Brain microvascular endothelial cell (primary cell): ENCODE measurements around the gene PFDN6.

Experiments
- DNase-seq: peaks from one replicate; pipeline ENCODE4 v3.0.0-alpha.2; 2020
- H3K27ac ChIP-seq: fragments of 250-450 bp; sonication (Bioruptor Pico); 2 replicates; pipeline ENCODE4 v1.5.1; 2020; ENCODE audit warnings: mild to moderate bottlenecking, moderate library complexity
- H3K27me3 ChIP-seq: fragments of 250-450 bp; sonication (Bioruptor Pico); replicated peaks from 2 replicates; pipeline ENCODE4 v1.5.1; 2020; ENCODE audit warnings: mild to moderate bottlenecking
- H3K36me3 ChIP-seq: fragments of 250-450 bp; sonication (Bioruptor Pico); replicated peaks from 2 replicates; pipeline ENCODE4 v1.5.1; 2020; ENCODE audit warnings: mild to moderate bottlenecking
- H3K4me3 ChIP-seq: 2 replicates; pipeline ENCODE4 v1.5.1; 2011; ENCODE audit warnings: low read depth, mild to moderate bottlenecking, control low read depth, low read length, moderate library complexity
- CTCF ChIP-seq: IDR thresholded peaks from 2 replicates; pipeline ENCODE4 v1.5.1; 2011; ENCODE audit warnings: low read depth, mild to moderate bottlenecking, moderate library complexity, low read length, control low read depth, inconsistent platforms; ENCODE audit errors: missing control alignments
- in situ Hi-C: cut with HindIII; loops from 2 replicates; pipeline ENCODE4 v1.10.0; 2017; ENCODE audit warnings: low sequenced_read_pairs, low pct_ligation_motif_present

Gene PFDN6

DNA sequence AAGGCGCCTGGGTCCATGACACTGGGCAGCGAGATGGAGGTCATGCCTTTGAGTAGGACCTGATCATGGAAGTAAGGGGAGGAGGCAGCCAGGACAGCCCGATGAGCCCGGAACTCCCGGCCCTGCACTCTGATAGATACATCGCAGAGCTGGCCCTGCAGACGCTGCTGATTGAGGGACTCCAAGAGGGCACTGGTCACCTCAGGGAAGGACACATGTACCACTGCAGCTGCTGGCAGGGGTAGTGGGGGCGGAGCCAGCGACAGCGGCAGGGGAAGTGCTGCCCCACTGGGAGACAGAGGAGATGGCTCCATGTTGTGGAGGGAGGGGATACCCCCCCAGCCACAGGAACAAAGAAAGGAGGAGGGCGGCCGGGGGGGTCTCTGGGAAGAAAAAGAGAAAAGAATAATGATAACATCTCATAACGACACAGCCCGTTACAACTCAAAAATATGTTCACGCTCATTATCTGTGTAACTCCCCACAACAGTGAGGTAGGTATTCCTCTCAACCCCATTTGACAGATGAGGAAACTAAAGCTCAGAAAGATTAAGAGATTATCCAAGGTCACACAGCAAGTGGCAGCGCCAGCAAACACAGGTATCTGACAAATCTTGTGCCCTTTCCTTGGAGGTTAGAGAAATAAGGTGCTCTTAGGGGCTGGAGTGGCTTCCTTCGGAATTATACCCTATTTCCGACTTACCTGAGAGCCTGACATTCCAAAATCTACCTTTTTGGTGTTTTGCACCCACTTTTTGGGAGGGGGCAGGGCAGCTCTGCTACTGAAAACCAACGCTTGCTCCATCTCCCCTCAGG, 27.4 kb downstream of the PFDN6 start:
- no peak for TF ChIP-seq CTCF
- H3K36me3 ChIP-seq = peaks cover 25% of the 10 kb centered on the region
- peak overlapping the region; percentile 61 for H3K4me3 ChIP-seq
- H3K27me3 ChIP-seq = no peaks in the 10 kb centered on the region
- in situ Hi-C loops = no loop called here
- no peak for DNase-seq
- H3K27ac ChIP-seq = no peak overlapping the region

DNA sequence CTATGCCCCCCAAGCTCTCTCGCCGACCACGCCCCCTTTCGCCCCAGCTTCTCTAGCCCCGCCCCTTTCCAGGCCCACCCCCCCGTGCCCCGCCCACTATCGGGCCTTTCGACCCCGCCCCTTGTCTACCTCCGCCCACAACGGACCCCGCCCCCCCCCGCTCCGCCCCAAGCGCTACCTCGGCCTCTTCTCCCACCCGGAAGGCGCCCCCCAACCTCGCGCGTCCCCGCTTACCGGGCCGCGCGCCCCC, 27.9 kb downstream of the PFDN6 start:
- no peak for TF ChIP-seq CTCF
- Histone ChIP-seq H3K4me3 (peak overlapping the region; percentile 61), H3K36me3 (peaks cover 25% of the 10 kb centered on the region), H3K27me3 (no peaks in the 10 kb centered on the region), H3K27ac (no peak overlapping the region)
- DNase-seq = no peak
- in situ Hi-C loops = no loop called here

- H3K27ac ChIP-seq = peak within 1 kb of the TSS; percentile 69
- peak; percentile 100 for DNase-seq
- H3K36me3 ChIP-seq = peaks cover 25% of the 10 kb centered on the region
- no peaks in the 10 kb centered on the region for H3K27me3 ChIP-seq
- TF ChIP-seq CTCF = no peak
- H3K4me3 ChIP-seq = peak within 1 kb of the TSS; percentile 61
- in situ Hi-C loops = no loop called here
Measured at GRCh38 chr6:33317669-33318425, 28.4 kb downstream of the PFDN6 start, which contains the start of gene ZBTB22. ZBTB22 (minus strand) TSS chr6:33317744; CDS start chr6:33316916, 828 bp downstream.

- in situ Hi-C loops = no loop called here
- Histone ChIP-seq H3K4me3 (peak overlapping the region; percentile 61), H3K27me3 (no peaks in the 10 kb centered on the region), H3K36me3 (peaks cover 25% of the 10 kb centered on the region), H3K27ac (no peak overlapping the region)
- no peak for DNase-seq
- no peak for TF ChIP-seq CTCF
Measured at GRCh38 chr6:33318426-33319073, 29.1 kb downstream of the PFDN6 start.

DNA sequence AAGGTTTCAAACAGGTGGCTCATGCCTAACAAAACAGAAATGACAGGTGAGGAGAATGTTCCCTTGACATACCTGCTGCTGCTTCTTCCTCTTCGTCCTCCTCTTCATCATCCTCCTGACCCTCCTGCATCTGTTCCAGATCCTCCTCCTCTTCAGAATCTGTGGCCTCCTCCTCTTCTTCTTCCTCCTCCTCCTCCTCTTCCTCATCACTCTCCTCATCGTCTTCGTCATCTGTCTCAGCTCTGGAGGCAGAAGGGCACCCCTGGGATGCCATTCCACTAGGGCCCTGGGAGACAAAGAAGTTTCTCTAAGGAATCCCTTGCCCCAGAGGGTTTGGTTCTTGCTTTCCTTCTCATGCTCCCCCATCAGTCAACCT, 30.5 kb downstream of the PFDN6 start:
- TF ChIP-seq CTCF = no peak
- Histone ChIP-seq H3K36me3 (peaks cover 25% of the 10 kb centered on the region), H3K27ac (peak overlapping the region; percentile 89), H3K27me3 (no peaks in the 10 kb centered on the region), H3K4me3 (peak overlapping the region; percentile 20)
- DNase-seq = no peak
- in situ Hi-C loops = no loop called here
